Panc1 (cell line): ENCODE measurements around the gene PDLIM7. TPM values are rescaled to one million over a fixed set of nuclear protein-coding genes. Genes with fewer than 3 reads are reported as not detected.

ENCODE experiments used
- ATAC-seq: fragments of 200-7000 bp; cut with Tn5 transposase; 2 replicates; pipeline ENCODE4 v1.9.1; 2020; ENCODE audit warnings: mild to moderate bottlenecking, moderate library complexity
- BruUV-seq: library from RNA; stranded (reverse); fragments of 400-500 nt; replicated peaks from 2 replicates; lab custom pipeline; 2021; lab: Mats Ljungman, UMichigan
- CTCF ChIA-PET: fragments of 300-600 bp; sonication (Branson Sonifier 250); formaldehyde crosslinking; loops from one replicate; lab custom pipeline; 2022; ENCODE audit warnings: antibody characterized with exemption; lab: Charles Lee
- POLR2A ChIA-PET: fragments of 300-600 bp; sonication (Branson Sonifier 250); formaldehyde crosslinking; loops from one replicate; lab custom pipeline; 2022; ENCODE audit warnings: antibody characterized with exemption; lab: Charles Lee
- DNase-seq: peaks from one replicate; pipeline ENCODE4 v3.0.0-alpha.2; 2010; ENCODE audit warnings: low read depth, low spot score
- H3K27ac ChIP-seq: 2 replicates; pipeline ENCODE4 v1.5.1; 2011; ENCODE audit warnings: mild to moderate bottlenecking, low read length, inconsistent platforms
- H3K27me3 ChIP-seq: fragments of 200-500 bp; sonication (Bioruptor generic); 2 replicates; pipeline ENCODE4 v1.6.0; 2014; ENCODE audit warnings: low read length, inconsistent platforms; ENCODE audit not compliant: control insufficient read depth, insufficient read depth
- H3K36me3 ChIP-seq: fragments of 200-500 bp; sonication (Bioruptor generic); 2 replicates; pipeline ENCODE4 v1.5.1; 2014; ENCODE audit warnings: inconsistent platforms, mild to moderate bottlenecking, low read length, moderate library complexity; ENCODE audit not compliant: control insufficient read depth, insufficient read depth
- H3K4me1 ChIP-seq: 2 replicates; pipeline ENCODE4 v1.5.1; 2011; ENCODE audit warnings: inconsistent platforms, mild to moderate bottlenecking, low read length, moderate library complexity; ENCODE audit not compliant: control insufficient read depth, insufficient read depth
- H3K4me3 ChIP-seq, 2 experiments: 2 replicates each; pipeline ENCODE4 v1.5.1; 2011 to 2012; ENCODE audit warnings: low read depth in 2 of 2, low read length in 2 of 2, mild to moderate bottlenecking in 2 of 2, inconsistent platforms in 1 of 2, moderate library complexity in 1 of 2
- H3K9me3 ChIP-seq: fragments of 200-500 bp; sonication (Bioruptor generic); 2 replicates; pipeline ENCODE4 v1.5.1; 2014; ENCODE audit warnings: low read depth, mild to moderate bottlenecking, inconsistent platforms, low read length, moderate library complexity; ENCODE audit not compliant: control insufficient read depth, insufficient read depth
- CTCF ChIP-seq: fragments of 450-650 bp; IDR thresholded peaks from 2 replicates; pipeline ENCODE4 v1.5.1; 2017; ENCODE audit warnings: mild to moderate bottlenecking
- POLR2AphosphoS5 ChIP-seq: IDR thresholded peaks from 2 replicates; pipeline ENCODE4 v1.6.1; 2012; ENCODE audit warnings: mild to moderate bottlenecking, low read depth, low read length, moderate library complexity
- REST ChIP-seq, 2 experiments: IDR thresholded peaks; 2 replicates each; pipeline ENCODE4 v1.6.1; 2011 to 2012; ENCODE audit warnings: low read depth in 2 of 2, control low read depth in 1 of 2, low read length in 1 of 2, mild to moderate bottlenecking in 1 of 2, moderate library complexity in 1 of 2; ENCODE audit not compliant: insufficient read depth in 1 of 2
- SIN3A ChIP-seq: IDR thresholded peaks from 2 replicates; pipeline ENCODE4 v1.6.1; 2012; ENCODE audit warnings: low read depth, mild to moderate bottlenecking, low read length, moderate library complexity, borderline replicate concordance; ENCODE audit not compliant: insufficient read depth
- TCF7L2 ChIP-seq: IDR thresholded peaks from 2 replicates; pipeline ENCODE4 v1.6.1; 2011; ENCODE audit warnings: mild to moderate bottlenecking, low read depth, low read length, inconsistent platforms
- in situ Hi-C: cut with HindIII; loops from 2 replicates; pipeline ENCODE4 v1.10.0; 2016; ENCODE audit warnings: low sequenced_read_pairs, low pct_unique_long_range_greater_than_20kb
- intact Hi-C: fragments of 100-400 bp; cut with micrococcal nuclease; formaldehyde crosslinking; loops from one replicate; pipeline ENCODE4 v1.10.0; 2022; ENCODE audit not compliant: unreplicated experiment
- total RNA-seq: library from RNA; stranded (reverse); gene quantifications from one replicate; pipeline ENCODE4 v1.2.1, GENCODE V29; 2021; ENCODE audit not compliant: unreplicated experiment

The PDLIM7 gene
- total RNA-seq, 1 experiment from 2014 or later, result 62.9 TPM

- ATAC-seq, result no peak; the same call in 1 of the 2 replicates
- H3K4me3 ChIP-seq, result no peak overlapping the region; a peak in 1 of 4 replicates
- CTCF ChIA-PET, result interaction anchor here (0.6 to 1.6 kb wide), 3 partner anchors 13 to 91 kb away, joined by 3 to 4 read pairs (median 3); no protein-coding TSS in a partner anchor
- no peaks in the 10 kb centered on the region for H3K27me3 ChIP-seq
- BruUV-seq, result no TSS peak
- no peak overlapping the region; the same call in 1 of the 2 replicates for H3K27ac ChIP-seq
- POLR2A ChIA-PET, result interaction anchor here (0.6 kb wide), 2 partner anchors 86 to 487 kb away, joined by 4 to 6 read pairs; no protein-coding TSS in a partner anchor
- no peaks in the 10 kb centered on the region for H3K9me3 ChIP-seq
- peaks cover 31% of the 10 kb centered on the region for H3K4me1 ChIP-seq
- in situ Hi-C loops, result no loop called here
- no peaks in the 10 kb centered on the region; the same call in 1 of the 2 replicates for H3K36me3 ChIP-seq
- intact Hi-C loops, result loop anchor here (5.0 kb wide), 1 partner anchor 102 kb away; no protein-coding TSS in a partner anchor
- TF ChIP-seq SIN3A (no peak), CTCF (peak; percentile 71)
- no peak for DNase-seq
These were observed 2.8 kb downstream of the PDLIM7 start for GRCh38 chr5:177494346-177495195.

GRCh38 chr5:177493795-177494345 lies 3.5 kb downstream of the PDLIM7 start:
- Histone ChIP-seq H3K27ac (0 out of 2 replicates have a peak overlapping the region, but pooled peaks have one; percentile 23), H3K4me1 (peaks cover 31% of the 10 kb centered on the region), H3K9me3 (no peaks in the 10 kb centered on the region), H3K27me3 (no peaks in the 10 kb centered on the region), H3K4me3 (no peak overlapping the region), H3K36me3 (no peaks in the 10 kb centered on the region; the same call in 1 of the 2 replicates)
- no TSS peak for BruUV-seq
- in situ Hi-C loops (no loop called here), intact Hi-C loops (no loop called here)
- ATAC-seq (no peak), DNase-seq (no peak)
- POLR2A ChIA-PET, result interaction anchor here (0.6 kb wide), 3 partner anchors 86 to 1046 kb away, joined by 3 to 6 read pairs (median 4); no protein-coding TSS in a partner anchor
- TF ChIP-seq TCF7L2 (no peak), SIN3A (no peak), POLR2AphosphoS5 (no peak), CTCF (no peak), REST (IDR thresholded peaks at IDR 0.05; ENCODE audit: insufficient read depth in 1 of 2, low read depth in 2 of 2, low read length in 1 of 2) (no peak)
- CTCF ChIA-PET, result no interaction called here
